Fibroblast of the aortic adventitia (primary cell): ENCODE results near the gene FBXO30. TPM values are rescaled to one million over a fixed set of nuclear protein-coding genes. Genes with fewer than 3 reads are reported as not detected.

Source experiments
- DNase-seq: peaks from one replicate; pipeline ENCODE4 v3.0.0-alpha.2; 2010; ENCODE audit warnings: low read depth
- H3K4me3 ChIP-seq: 2 replicates; pipeline ENCODE4 v1.5.1; 2011; ENCODE audit warnings: low read depth, mild to moderate bottlenecking, control low read depth, low read length, moderate library complexity
- CTCF ChIP-seq: IDR thresholded peaks from 2 replicates; pipeline ENCODE4 v1.5.1; 2011; ENCODE audit warnings: mild to moderate bottlenecking, low read length, control low read depth, inconsistent platforms; ENCODE audit not compliant: insufficient read depth
- total RNA-seq: library from RNA; depleted of rRNA; stranded (reverse); fragments of >200 nt; gene quantifications from 2 replicates; pipeline ENCODE4 v1.2.3, GENCODE V29; 2012; ENCODE audit warnings: low replicate concordance

Gene FBXO30
- total RNA-seq, 1 donor, result 14.0 TPM

GRCh38 chr6:145836772-145837171 is 22.2 kb upstream of the FBXO30 start:
- H3K4me3 ChIP-seq, result no peak overlapping the region
- no peak for TF ChIP-seq CTCF
- peak; percentile 30 for DNase-seq

GRCh38 chr6:145836170-145836569 is 21.6 kb upstream of the FBXO30 start:
- DNase-seq, result peak; percentile 55
- TF ChIP-seq CTCF, result no peak
- no peak overlapping the region for H3K4me3 ChIP-seq

- no peak for TF ChIP-seq CTCF
- DNase-seq, result no peak
- H3K4me3 ChIP-seq, result no peak overlapping the region
Observed at GRCh38 chr6:145830612-145831011, 16.0 kb upstream of the FBXO30 start.

- DNase-seq, result peak; percentile 66
- no peak overlapping the region for H3K4me3 ChIP-seq
- TF ChIP-seq CTCF, result no peak
Observed at GRCh38 chr6:145829950-145830349, 15.4 kb upstream of the FBXO30 start.

- no peak for DNase-seq
- H3K4me3 ChIP-seq, result no peak overlapping the region
- TF ChIP-seq CTCF, result no peak
Observed at GRCh38 chr6:145829102-145829501, 14.5 kb upstream of the FBXO30 start.

- no peak for DNase-seq
- no peak for TF ChIP-seq CTCF
- H3K4me3 ChIP-seq, result no peak overlapping the region
Observed at GRCh38 chr6:145824344-145824743, 9.7 kb upstream of the FBXO30 start.

GRCh38 chr6:145823328-145823944 is 8.8 kb upstream of the FBXO30 start:
- no peak for DNase-seq
- H3K4me3 ChIP-seq, result no peak overlapping the region
- no peak for TF ChIP-seq CTCF
